ENCODE data around the gene ZCWPW1.

DNA sequence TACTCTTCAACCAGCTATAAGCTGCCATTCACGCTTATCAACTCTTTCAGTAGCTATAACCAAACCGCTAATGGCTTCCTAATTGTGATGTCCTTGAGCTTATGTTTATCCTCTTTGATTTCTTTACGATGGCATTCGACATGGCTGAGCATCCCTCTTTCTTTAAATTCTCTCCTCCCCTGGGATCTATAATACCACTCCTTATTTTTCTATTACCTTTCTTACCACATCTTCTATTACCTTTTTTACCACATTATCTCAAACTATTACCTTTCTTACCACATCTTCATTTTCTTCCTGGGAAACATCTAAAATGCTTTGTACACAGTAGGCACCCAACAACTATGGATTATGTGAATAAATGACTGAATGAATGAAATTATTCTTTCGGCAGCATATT is 13.1 kb downstream of the ZCWPW1 start:
- no peak for TF ChIP-seq EZH2phosphoT487 (conservative IDR thresholded peaks at IDR 0.05; ENCODE audit: low read length)
- TF ChIP-seq, protein P1, sequence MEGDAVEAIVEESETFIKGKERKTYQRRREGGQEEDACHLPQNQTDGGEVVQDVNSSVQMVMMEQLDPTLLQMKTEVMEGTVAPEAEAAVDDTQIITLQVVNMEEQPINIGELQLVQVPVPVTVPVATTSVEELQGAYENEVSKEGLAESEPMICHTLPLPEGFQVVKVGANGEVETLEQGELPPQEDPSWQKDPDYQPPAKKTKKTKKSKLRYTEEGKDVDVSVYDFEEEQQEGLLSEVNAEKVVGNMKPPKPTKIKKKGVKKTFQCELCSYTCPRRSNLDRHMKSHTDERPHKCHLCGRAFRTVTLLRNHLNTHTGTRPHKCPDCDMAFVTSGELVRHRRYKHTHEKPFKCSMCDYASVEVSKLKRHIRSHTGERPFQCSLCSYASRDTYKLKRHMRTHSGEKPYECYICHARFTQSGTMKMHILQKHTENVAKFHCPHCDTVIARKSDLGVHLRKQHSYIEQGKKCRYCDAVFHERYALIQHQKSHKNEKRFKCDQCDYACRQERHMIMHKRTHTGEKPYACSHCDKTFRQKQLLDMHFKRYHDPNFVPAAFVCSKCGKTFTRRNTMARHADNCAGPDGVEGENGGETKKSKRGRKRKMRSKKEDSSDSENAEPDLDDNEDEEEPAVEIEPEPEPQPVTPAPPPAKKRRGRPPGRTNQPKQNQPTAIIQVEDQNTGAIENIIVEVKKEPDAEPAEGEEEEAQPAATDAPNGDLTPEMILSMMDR (IDR thresholded peaks at IDR 0.05; ENCODE audit: insufficient read depth, low read length, poor library complexity, severe bottlenecking): no peak
